Measurements from ENCODE around the gene TRIM51.
"Not testable (repeated sequence)": the region's sequence is repeated elsewhere in the genome, so short reads cannot be mapped to it uniquely, and the experiment has no call there.

The TRIM51 gene, protein sequence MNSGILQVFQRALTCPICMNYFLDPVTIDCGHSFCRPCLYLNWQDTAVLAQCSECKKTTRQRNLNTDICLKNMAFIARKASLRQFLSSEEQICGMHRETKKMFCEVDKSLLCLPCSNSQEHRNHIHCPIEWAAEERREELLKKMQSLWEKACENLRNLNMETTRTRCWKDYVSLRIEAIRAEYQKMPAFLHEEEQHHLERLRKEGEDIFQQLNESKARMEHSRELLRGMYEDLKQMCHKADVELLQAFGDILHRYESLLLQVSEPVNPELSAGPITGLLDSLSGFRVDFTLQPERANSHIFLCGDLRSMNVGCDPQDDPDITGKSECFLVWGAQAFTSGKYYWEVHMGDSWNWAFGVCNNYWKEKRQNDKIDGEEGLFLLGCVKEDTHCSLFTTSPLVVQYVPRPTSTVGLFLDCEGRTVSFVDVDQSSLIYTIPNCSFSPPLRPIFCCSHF

GRCh38 chr11:55882997-55883396 is at the start of gene TRIM51:
Gene TRIM51, plus strand, starts transcription at chr11:55883297. Its CDS starts 2,132 bp downstream, at chr11:55885429.
- not testable (repeated sequence) for H3K4me1 ChIP-seq (ENCODE audit: control insufficient read depth in 1 of 2, insufficient read depth in 2 of 2, low read length in 2 of 2); H3K27ac ChIP-seq (ENCODE audit: low read depth, low read length); H3K36me3 ChIP-seq (ENCODE audit: control insufficient read depth in 1 of 2, insufficient read depth in 2 of 2, low read length in 2 of 2); H3K4me3 ChIP-seq (ENCODE audit: low read depth in 1 of 2, low read length in 2 of 2); H3K9me3 ChIP-seq (ENCODE audit: control insufficient read depth in 1 of 2, low read length in 2 of 2); H3K9ac ChIP-seq (ENCODE audit: low read depth in 1 of 2, low read length in 2 of 2); H3K27me3 ChIP-seq (ENCODE audit: control insufficient read depth in 1 of 2, insufficient read depth in 2 of 2, low read length in 2 of 2)

GRCh38 chr11:55838452-55838851 is 44.6 kb upstream of the TRIM51 start, which contains the start of gene OR5D16:
Gene OR5D16, plus strand, starts transcription at chr11:55838752. Its CDS starts 0 bp downstream, at chr11:55838752.
- Histone ChIP-seq H3K4me3 (ENCODE audit: low read depth in 1 of 2, low read length in 2 of 2) (no peak within 1 kb of the TSS), H3K4me1 (ENCODE audit: control insufficient read depth in 1 of 2, insufficient read depth in 2 of 2, low read length in 2 of 2) (no peaks in the 10 kb centered on the region), H3K9me3 (ENCODE audit: control insufficient read depth in 1 of 2, low read length in 2 of 2) (peaks cover 6 to 9% of the 10 kb centered on the region in 2 donors), H3K9ac (ENCODE audit: low read depth in 1 of 2, low read length in 2 of 2) (no peak within 1 kb of the TSS), H3K27me3 (ENCODE audit: control insufficient read depth in 1 of 2, insufficient read depth in 2 of 2, low read length in 2 of 2) (no peaks in the 10 kb centered on the region), H3K36me3 (ENCODE audit: control insufficient read depth in 1 of 2, insufficient read depth in 2 of 2, low read length in 2 of 2) (no peaks in the 10 kb centered on the region), H3K27ac (ENCODE audit: low read depth, low read length) (no peak within 1 kb of the TSS)

GRCh38 chr11:55847453-55847852 is 35.6 kb upstream of the TRIM51 start:
- H3K9me3 ChIP-seq (ENCODE audit: control insufficient read depth in 1 of 2, low read length in 2 of 2), result peaks cover 0 to 5% of the 10 kb centered on the region in 2 donors
- H3K27ac ChIP-seq (ENCODE audit: low read depth, low read length), result no peak overlapping the region
- H3K4me1 ChIP-seq (ENCODE audit: control insufficient read depth in 1 of 2, insufficient read depth in 2 of 2, low read length in 2 of 2), result no peaks in the 10 kb centered on the region
- H3K36me3 ChIP-seq (ENCODE audit: control insufficient read depth in 1 of 2, insufficient read depth in 2 of 2, low read length in 2 of 2), result no peaks in the 10 kb centered on the region
- no peak overlapping the region for H3K4me3 ChIP-seq (ENCODE audit: low read depth in 1 of 2, low read length in 2 of 2)
- H3K27me3 ChIP-seq (ENCODE audit: control insufficient read depth in 1 of 2, insufficient read depth in 2 of 2, low read length in 2 of 2), result no peaks in the 10 kb centered on the region
- H3K9ac ChIP-seq (ENCODE audit: low read depth in 1 of 2, low read length in 2 of 2), result no peak overlapping the region

DNA sequence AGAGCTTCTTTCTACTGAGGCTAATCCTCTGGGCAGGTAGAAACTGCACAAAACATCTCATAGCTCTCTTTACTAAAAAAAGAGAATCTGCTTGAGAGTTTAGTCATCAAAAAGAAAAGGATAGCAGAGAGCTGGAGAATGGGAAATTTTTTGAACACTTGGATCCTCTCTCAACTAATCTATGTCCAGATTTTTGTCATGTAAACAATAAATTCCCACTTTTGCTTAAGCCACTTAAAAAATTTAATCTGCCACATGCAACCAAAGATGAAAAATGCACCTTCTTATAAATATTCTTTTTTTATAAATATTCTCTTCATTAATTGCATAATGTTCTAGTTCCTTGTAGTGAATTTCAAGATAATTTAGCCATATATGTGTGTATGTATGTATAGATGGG is 34.1 kb upstream of the TRIM51 start:
- Histone ChIP-seq H3K9ac (ENCODE audit: low read depth in 1 of 2, low read length in 2 of 2) (no peak overlapping the region), H3K27me3 (ENCODE audit: control insufficient read depth in 1 of 2, insufficient read depth in 2 of 2, low read length in 2 of 2) (no peaks in the 10 kb centered on the region), H3K27ac (ENCODE audit: low read depth, low read length) (no peak overlapping the region), H3K36me3 (ENCODE audit: control insufficient read depth in 1 of 2, insufficient read depth in 2 of 2, low read length in 2 of 2) (no peaks in the 10 kb centered on the region), H3K9me3 (ENCODE audit: control insufficient read depth in 1 of 2, low read length in 2 of 2) (peaks cover 0 to 5% of the 10 kb centered on the region in 2 donors), H3K4me3 (ENCODE audit: low read depth in 1 of 2, low read length in 2 of 2) (no peak overlapping the region), H3K4me1 (ENCODE audit: control insufficient read depth in 1 of 2, insufficient read depth in 2 of 2, low read length in 2 of 2) (no peaks in the 10 kb centered on the region)

DNA sequence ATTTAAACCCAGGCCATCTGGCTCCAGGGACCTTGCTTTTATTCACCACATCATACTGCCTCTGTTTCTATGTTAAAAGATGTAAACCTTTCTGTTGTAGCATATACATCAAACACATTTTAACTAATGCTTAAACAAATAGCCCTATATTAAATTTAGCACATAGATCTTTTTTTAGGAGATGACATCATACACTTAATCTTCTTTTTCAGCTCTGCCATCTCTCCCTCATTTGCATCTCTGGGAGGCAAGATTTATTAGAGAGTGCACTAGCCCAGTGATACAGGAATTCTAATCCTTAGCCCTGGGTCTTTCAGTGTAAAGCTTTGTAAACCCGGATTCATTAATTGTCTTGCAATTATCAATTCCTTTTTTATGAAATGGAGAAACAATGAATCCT is 31.0 kb upstream of the TRIM51 start:
- no peaks in the 10 kb centered on the region for H3K36me3 ChIP-seq (ENCODE audit: control insufficient read depth in 1 of 2, insufficient read depth in 2 of 2, low read length in 2 of 2)
- H3K4me3 ChIP-seq (ENCODE audit: low read depth in 1 of 2, low read length in 2 of 2), result no peak overlapping the region
- no peaks in the 10 kb centered on the region for H3K27me3 ChIP-seq (ENCODE audit: control insufficient read depth in 1 of 2, insufficient read depth in 2 of 2, low read length in 2 of 2)
- H3K9ac ChIP-seq (ENCODE audit: low read depth in 1 of 2, low read length in 2 of 2), result no peak overlapping the region
- H3K27ac ChIP-seq (ENCODE audit: low read depth, low read length), result no peak overlapping the region
- no peaks in the 10 kb centered on the region for H3K4me1 ChIP-seq (ENCODE audit: control insufficient read depth in 1 of 2, insufficient read depth in 2 of 2, low read length in 2 of 2)
- peaks cover 0 to 3% of the 10 kb centered on the region in 2 donors for H3K9me3 ChIP-seq (ENCODE audit: control insufficient read depth in 1 of 2, low read length in 2 of 2)

DNA sequence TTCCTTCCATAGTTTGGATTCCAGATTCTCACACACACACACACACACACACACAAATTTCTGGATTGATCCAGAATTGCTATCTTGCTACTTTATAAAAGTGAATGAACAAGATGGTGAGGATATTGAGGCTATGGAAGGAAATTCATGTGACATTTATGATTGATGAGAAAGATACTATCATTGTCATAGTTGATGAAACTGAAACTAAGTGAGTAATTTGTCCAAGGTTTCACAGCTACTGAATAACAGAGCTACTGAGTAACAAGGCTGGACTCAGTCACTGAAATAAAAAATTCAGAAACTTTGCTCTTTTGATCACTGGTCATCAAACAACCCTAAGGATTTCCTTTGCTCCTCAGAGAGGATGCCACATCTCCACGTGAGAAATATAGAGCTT is 28.4 kb upstream of the TRIM51 start:
- Histone ChIP-seq H3K4me1 (ENCODE audit: control insufficient read depth in 1 of 2, insufficient read depth in 2 of 2, low read length in 2 of 2) (no peaks in the 10 kb centered on the region), H3K9me3 (ENCODE audit: control insufficient read depth in 1 of 2, low read length in 2 of 2) (peaks cover 0 to 3% of the 10 kb centered on the region in 2 donors)

DNA sequence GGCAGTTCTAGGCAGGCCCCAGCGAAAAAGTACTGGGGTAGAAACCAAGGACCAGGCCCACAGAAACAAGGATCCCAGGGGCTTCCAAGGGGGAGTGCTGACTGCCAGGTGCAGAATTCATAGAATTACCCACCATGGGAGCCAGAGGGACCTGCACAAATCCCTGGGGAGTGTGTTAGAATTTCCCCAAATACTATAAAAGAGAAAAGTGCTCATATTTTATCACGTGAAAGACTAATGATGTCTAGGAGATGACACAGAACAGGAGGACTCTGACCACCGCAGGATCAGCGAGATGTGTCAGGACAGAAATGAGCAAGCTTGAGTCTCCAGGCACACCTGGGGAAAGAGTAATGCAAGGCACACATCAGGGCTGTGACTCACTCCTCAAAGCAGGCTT is 15.7 kb upstream of the TRIM51 start:
- H3K9me3 ChIP-seq (ENCODE audit: control insufficient read depth in 1 of 2, low read length in 2 of 2); H3K4me1 ChIP-seq (ENCODE audit: control insufficient read depth in 1 of 2, insufficient read depth in 2 of 2, low read length in 2 of 2); H3K27ac ChIP-seq (ENCODE audit: low read depth, low read length); H3K9ac ChIP-seq (ENCODE audit: low read depth in 1 of 2, low read length in 2 of 2); H3K4me3 ChIP-seq (ENCODE audit: low read depth in 1 of 2, low read length in 2 of 2); H3K36me3 ChIP-seq (ENCODE audit: control insufficient read depth in 1 of 2, insufficient read depth in 2 of 2, low read length in 2 of 2); H3K27me3 ChIP-seq (ENCODE audit: control insufficient read depth in 1 of 2, insufficient read depth in 2 of 2, low read length in 2 of 2): not testable (repeated sequence)

More for the DNA sequence above, 28.4 kb upstream of the TRIM51 start:
- Histone ChIP-seq H3K27ac (ENCODE audit: low read depth, low read length) (no peak overlapping the region), H3K4me3 (ENCODE audit: low read depth in 1 of 2, low read length in 2 of 2) (no peak overlapping the region), H3K27me3 (ENCODE audit: control insufficient read depth in 1 of 2, insufficient read depth in 2 of 2, low read length in 2 of 2) (no peaks in the 10 kb centered on the region), H3K9ac (ENCODE audit: low read depth in 1 of 2, low read length in 2 of 2) (no peak overlapping the region), H3K36me3 (ENCODE audit: control insufficient read depth in 1 of 2, insufficient read depth in 2 of 2, low read length in 2 of 2) (no peaks in the 10 kb centered on the region)

GRCh38 chr11:55872731-55873130 is 10.4 kb upstream of the TRIM51 start:
- H3K4me1 ChIP-seq (ENCODE audit: control insufficient read depth in 1 of 2, insufficient read depth in 2 of 2, low read length in 2 of 2); H3K4me3 ChIP-seq (ENCODE audit: low read depth in 1 of 2, low read length in 2 of 2); H3K27me3 ChIP-seq (ENCODE audit: control insufficient read depth in 1 of 2, insufficient read depth in 2 of 2, low read length in 2 of 2); H3K9ac ChIP-seq (ENCODE audit: low read depth in 1 of 2, low read length in 2 of 2); H3K9me3 ChIP-seq (ENCODE audit: control insufficient read depth in 1 of 2, low read length in 2 of 2); H3K27ac ChIP-seq (ENCODE audit: low read depth, low read length); H3K36me3 ChIP-seq (ENCODE audit: control insufficient read depth in 1 of 2, insufficient read depth in 2 of 2, low read length in 2 of 2): not testable (repeated sequence)

DNA sequence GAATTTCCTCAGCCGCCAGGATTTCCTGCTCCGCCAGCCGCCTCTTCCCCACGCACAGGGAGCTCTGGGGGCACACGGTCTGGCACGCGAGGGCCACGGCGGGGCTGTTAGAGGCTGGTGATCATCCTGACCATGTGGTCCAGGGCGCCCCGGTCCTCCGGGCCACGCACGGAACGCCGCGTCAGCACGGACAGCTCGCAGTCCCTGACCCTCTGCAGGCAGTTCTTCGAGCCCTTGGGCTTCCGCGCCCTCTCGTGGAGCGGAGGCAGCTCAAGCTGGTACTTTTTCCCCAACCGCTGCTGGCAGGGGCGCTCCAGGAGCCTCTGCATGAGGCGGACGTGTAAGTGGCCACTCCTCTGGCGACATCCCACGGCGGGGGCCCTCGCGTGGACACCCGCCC is 10.0 kb upstream of the TRIM51 start:
- not testable (repeated sequence) for H3K4me1 ChIP-seq (ENCODE audit: control insufficient read depth in 1 of 2, insufficient read depth in 2 of 2, low read length in 2 of 2); H3K27me3 ChIP-seq (ENCODE audit: control insufficient read depth in 1 of 2, insufficient read depth in 2 of 2, low read length in 2 of 2); H3K9ac ChIP-seq (ENCODE audit: low read depth in 1 of 2, low read length in 2 of 2); H3K27ac ChIP-seq (ENCODE audit: low read depth, low read length); H3K4me3 ChIP-seq (ENCODE audit: low read depth in 1 of 2, low read length in 2 of 2); H3K9me3 ChIP-seq (ENCODE audit: control insufficient read depth in 1 of 2, low read length in 2 of 2); H3K36me3 ChIP-seq (ENCODE audit: control insufficient read depth in 1 of 2, insufficient read depth in 2 of 2, low read length in 2 of 2)

DNA sequence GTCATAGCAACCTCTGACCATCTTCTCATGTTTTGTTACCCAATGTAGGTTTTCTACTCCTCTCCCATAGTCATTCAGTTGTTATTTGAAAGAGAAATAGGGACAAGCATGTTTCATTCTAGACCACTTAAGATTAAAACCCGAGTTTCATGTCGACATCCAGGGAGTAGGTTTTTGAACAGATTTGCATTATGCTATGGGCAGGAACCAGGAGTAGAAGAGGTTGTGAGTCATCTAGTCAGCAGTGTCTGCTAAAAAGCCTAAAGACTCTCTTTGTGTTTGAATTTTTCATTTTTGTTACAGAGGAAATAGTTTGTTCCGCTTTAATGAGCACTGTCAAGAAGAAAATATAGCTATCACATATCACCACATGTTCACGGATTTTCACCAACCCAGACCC is 1.9 kb downstream of the TRIM51 start:
- H3K27me3 ChIP-seq (ENCODE audit: control insufficient read depth in 1 of 2, insufficient read depth in 2 of 2, low read length in 2 of 2); H3K4me1 ChIP-seq (ENCODE audit: control insufficient read depth in 1 of 2, insufficient read depth in 2 of 2, low read length in 2 of 2); H3K27ac ChIP-seq (ENCODE audit: low read depth, low read length); H3K9ac ChIP-seq (ENCODE audit: low read depth in 1 of 2, low read length in 2 of 2); H3K9me3 ChIP-seq (ENCODE audit: control insufficient read depth in 1 of 2, low read length in 2 of 2); H3K4me3 ChIP-seq (ENCODE audit: low read depth in 1 of 2, low read length in 2 of 2); H3K36me3 ChIP-seq (ENCODE audit: control insufficient read depth in 1 of 2, insufficient read depth in 2 of 2, low read length in 2 of 2): not testable (repeated sequence)
